ENCODE results near the gene BZW2. TPM values are rescaled to one million over a fixed set of nuclear protein-coding genes. Genes with fewer than 3 reads are reported as not detected.

Gene BZW2
- total and polyA plus RNA-seq, 2 experiments from 2014 or later = 72.1 to 96.7 TPM

DNA sequence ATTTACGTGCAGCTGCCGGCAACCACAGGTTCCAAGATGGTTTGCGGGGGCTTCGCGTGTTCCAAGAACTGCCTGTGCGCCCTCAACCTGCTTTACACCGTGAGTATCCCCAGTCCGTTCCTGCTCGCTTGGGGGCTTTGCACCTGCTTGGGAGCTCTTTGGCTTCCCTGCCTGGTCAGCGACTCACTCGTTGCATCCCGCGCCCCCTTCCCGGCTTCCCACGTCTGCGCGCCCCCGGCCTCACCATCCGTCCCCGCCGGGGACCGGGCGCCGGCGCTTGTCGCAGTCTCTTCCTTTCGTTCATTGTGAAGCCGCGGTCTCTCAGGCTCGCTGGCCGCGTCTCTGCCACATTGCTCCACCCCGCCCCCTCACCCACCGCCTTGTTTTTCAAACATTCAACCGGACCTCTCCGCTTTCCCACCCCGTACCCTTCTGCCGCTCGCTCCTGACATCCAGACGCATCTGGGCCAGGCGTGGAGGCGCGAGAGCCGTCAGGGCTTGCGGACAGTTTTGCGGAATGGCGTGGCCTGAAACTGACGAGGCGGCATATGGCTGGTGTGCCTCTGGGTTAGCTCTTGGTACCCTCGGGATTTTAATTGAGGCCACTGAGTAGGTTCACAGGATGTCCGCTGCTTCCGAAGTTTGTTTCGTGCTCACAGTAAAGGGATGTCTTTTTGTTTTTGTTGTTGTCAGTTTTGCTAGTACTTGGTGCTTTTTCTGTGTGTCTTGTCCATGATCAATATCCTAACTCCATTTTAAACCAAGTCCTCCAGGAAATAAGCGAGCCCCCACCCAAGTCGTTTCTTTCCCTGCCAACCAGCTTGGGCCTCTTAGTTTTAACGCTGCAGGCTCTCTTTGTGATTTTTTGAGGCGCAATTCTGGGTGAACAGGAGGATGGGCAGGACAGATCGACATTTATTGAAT, 108.2 kb downstream of the BZW2 start:
- Histone ChIP-seq H3K9me3 (ENCODE audit: low read depth) (no peaks in the 10 kb centered on the region), H4K20me1 (ENCODE audit: insufficient read depth, poor library complexity, severe bottlenecking) (no peaks in the 10 kb centered on the region), H3K9me2 (replicated peaks; ENCODE audit: insufficient read depth) (no peaks in the 10 kb centered on the region), H3K36me3 (replicated peaks; ENCODE audit: insufficient read depth, low read depth) (no peaks in the 10 kb centered on the region), H3K4me2 (peak overlapping the region; percentile 83), H3K79me2 (peaks cover 50% of the 10 kb centered on the region), H3K4me1 (ENCODE audit: insufficient read depth) (no peaks in the 10 kb centered on the region), H3K27ac (peak overlapping the region; percentile 83), H3K4me3 (peak overlapping the region; percentile 89), H2AFZ (peak overlapping the region; percentile 76), H3K27me3 (no peaks in the 10 kb centered on the region)
- DNase-seq (ENCODE audit: low spot score) = peak; percentile 66
- 1% methylated on average over 54 of the region's 58 CpGs for WGBS (ENCODE audit: low lambda C conversion rate, missing lambda C conversion rate)
- TF ChIP-seq EZH2phosphoT487 (IDR thresholded peaks at IDR 0.05; ENCODE audit: low read depth, severe bottlenecking, unreplicated experiment) (no peak), EZH2 (IDR thresholded peaks at IDR 0.05; ENCODE audit: borderline replicate concordance) (no peak)
- TF ChIP-seq, protein P1, sequence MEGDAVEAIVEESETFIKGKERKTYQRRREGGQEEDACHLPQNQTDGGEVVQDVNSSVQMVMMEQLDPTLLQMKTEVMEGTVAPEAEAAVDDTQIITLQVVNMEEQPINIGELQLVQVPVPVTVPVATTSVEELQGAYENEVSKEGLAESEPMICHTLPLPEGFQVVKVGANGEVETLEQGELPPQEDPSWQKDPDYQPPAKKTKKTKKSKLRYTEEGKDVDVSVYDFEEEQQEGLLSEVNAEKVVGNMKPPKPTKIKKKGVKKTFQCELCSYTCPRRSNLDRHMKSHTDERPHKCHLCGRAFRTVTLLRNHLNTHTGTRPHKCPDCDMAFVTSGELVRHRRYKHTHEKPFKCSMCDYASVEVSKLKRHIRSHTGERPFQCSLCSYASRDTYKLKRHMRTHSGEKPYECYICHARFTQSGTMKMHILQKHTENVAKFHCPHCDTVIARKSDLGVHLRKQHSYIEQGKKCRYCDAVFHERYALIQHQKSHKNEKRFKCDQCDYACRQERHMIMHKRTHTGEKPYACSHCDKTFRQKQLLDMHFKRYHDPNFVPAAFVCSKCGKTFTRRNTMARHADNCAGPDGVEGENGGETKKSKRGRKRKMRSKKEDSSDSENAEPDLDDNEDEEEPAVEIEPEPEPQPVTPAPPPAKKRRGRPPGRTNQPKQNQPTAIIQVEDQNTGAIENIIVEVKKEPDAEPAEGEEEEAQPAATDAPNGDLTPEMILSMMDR (IDR thresholded peaks at IDR 0.05; ENCODE audit: poor library complexity) = no peak

DNA sequence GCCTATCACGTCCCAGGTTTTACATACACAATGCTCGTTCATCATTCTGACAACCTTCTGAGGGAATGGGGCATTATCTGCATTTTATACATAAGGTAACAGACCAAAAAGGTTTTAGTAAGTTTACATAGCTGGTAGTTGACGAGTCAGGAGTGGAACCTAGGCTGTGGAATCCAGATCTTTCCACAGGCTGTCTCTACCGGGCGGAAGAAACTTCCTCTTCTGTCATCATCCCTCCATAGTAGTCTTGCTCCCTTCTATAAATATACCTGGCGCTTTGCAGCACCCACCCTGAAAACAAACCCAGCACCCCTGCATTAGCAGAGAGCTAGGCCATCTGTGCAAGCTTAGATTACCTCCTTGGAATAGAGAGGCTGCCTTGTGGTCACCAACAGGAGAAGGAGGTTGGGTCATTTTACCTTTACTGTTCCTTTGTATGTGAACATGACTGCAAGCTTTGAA, 108.9 kb downstream of the BZW2 start:
- Histone ChIP-seq H2AFZ (peak overlapping the region; percentile 76), H3K4me2 (peak overlapping the region; percentile 83), H3K36me3 (replicated peaks; ENCODE audit: insufficient read depth, low read depth) (no peaks in the 10 kb centered on the region), H3K4me3 (peak overlapping the region; percentile 89), H3K9me2 (replicated peaks; ENCODE audit: insufficient read depth) (no peaks in the 10 kb centered on the region), H3K79me2 (peaks cover 57% of the 10 kb centered on the region), H3K27ac (peak overlapping the region; percentile 83), H3K27me3 (no peaks in the 10 kb centered on the region), H3K9me3 (ENCODE audit: low read depth) (no peaks in the 10 kb centered on the region), H3K4me1 (ENCODE audit: insufficient read depth) (no peaks in the 10 kb centered on the region), H4K20me1 (ENCODE audit: insufficient read depth, poor library complexity, severe bottlenecking) (no peaks in the 10 kb centered on the region)
- 16% methylated on average over 6 of the region's 6 CpGs for WGBS (ENCODE audit: low lambda C conversion rate, missing lambda C conversion rate)
- peak; percentile 14 for DNase-seq (ENCODE audit: low spot score)
- TF ChIP-seq EZH2phosphoT487 (IDR thresholded peaks at IDR 0.05; ENCODE audit: low read depth, severe bottlenecking, unreplicated experiment) = no peak
- TF ChIP-seq EZH2 (IDR thresholded peaks at IDR 0.05; ENCODE audit: borderline replicate concordance) = no peak

DNA sequence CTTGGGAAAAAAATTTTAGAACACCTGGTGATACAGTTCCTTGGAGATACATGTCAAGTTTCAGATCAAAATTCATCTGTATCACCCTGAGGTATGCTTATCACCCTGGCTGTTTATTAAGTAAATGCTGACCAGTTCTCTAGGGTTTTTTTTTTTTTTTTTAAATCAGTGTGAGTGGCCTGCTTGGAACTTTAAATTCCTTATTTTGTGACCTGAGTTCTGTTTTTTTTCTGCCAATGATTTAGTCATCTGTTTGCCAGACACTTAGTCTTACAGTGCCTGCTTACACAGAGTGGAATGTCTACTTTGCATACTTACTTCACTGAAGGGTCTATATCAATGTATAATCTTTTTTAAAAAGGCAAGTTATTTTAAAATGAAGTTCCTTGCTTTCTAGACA, 109.4 kb downstream of the BZW2 start:
- Histone ChIP-seq H2AFZ (no peak overlapping the region), H3K27ac (peak overlapping the region; percentile 83), H3K4me3 (peak overlapping the region; percentile 89), H3K27me3 (no peaks in the 10 kb centered on the region), H3K79me2 (peaks cover 62% of the 10 kb centered on the region), H4K20me1 (ENCODE audit: insufficient read depth, poor library complexity, severe bottlenecking) (no peaks in the 10 kb centered on the region), H3K9me2 (replicated peaks; ENCODE audit: insufficient read depth) (no peaks in the 10 kb centered on the region), H3K9me3 (ENCODE audit: low read depth) (no peaks in the 10 kb centered on the region), H3K4me2 (peak overlapping the region; percentile 83), H3K4me1 (ENCODE audit: insufficient read depth) (no peaks in the 10 kb centered on the region), H3K36me3 (replicated peaks; ENCODE audit: insufficient read depth, low read depth) (no peaks in the 10 kb centered on the region)
- no peak for DNase-seq (ENCODE audit: low spot score)
- TF ChIP-seq EZH2phosphoT487 (IDR thresholded peaks at IDR 0.05; ENCODE audit: low read depth, severe bottlenecking, unreplicated experiment) = no peak
- no peak for TF ChIP-seq EZH2 (IDR thresholded peaks at IDR 0.05; ENCODE audit: borderline replicate concordance)
- TF ChIP-seq, protein P1 (IDR thresholded peaks at IDR 0.05; ENCODE audit: poor library complexity) = no peak

Other genes with a start within 250 kb of the BZW2 start
- gene CRPPA, start 224.6 kb upstream of the BZW2 start, total RNA-seq = 3.4 and 4.4 TPM in 2 replicates
- 2.5 and 3.3 TPM in 2 replicates for gene CRPPA, start 224.6 kb upstream of the BZW2 start, polyA plus RNA-seq
- 65.8 and 71.5 TPM in 2 replicates for gene SOSTDC1, start 180.4 kb upstream of the BZW2 start, total RNA-seq
- 30.9 and 38.5 TPM in 2 replicates for gene SOSTDC1, start 180.4 kb upstream of the BZW2 start, polyA plus RNA-seq
- gene LRRC72, start 119.4 kb upstream of the BZW2 start, total RNA-seq = not detected in 2 replicates
- not detected in 2 replicates for gene LRRC72, start 119.4 kb upstream of the BZW2 start, polyA plus RNA-seq
- gene ANKMY2, start 427 bp upstream of the BZW2 start, total RNA-seq = 42.5 and 48.0 TPM in 2 replicates
- gene ANKMY2, start 427 bp upstream of the BZW2 start, polyA plus RNA-seq = 30.7 and 31.5 TPM in 2 replicates
- 173 and 196 TPM in 2 replicates for gene TSPAN13, start 107.6 kb downstream of the BZW2 start, total RNA-seq
- 157 and 164 TPM in 2 replicates for gene TSPAN13, start 107.6 kb downstream of the BZW2 start, polyA plus RNA-seq
- gene AGR2, start 158.8 kb downstream of the BZW2 start, total RNA-seq = 117 and 178 TPM in 2 replicates
- 173 and 183 TPM in 2 replicates for gene AGR2, start 158.8 kb downstream of the BZW2 start, polyA plus RNA-seq
- gene AGR3, start 235.8 kb downstream of the BZW2 start, total RNA-seq = 52.1 and 74.3 TPM in 2 replicates
- gene AGR3, start 235.8 kb downstream of the BZW2 start, polyA plus RNA-seq = 51.0 and 65.1 TPM in 2 replicates

All from hepatocyte (in vitro differentiated cells).